CD4-positive, alpha-beta T cell treated with Interferon gamma for 1 hour (primary cell): ENCODE measurements around the gene TNK2.
A peak's percentile ranks its signal among the peaks of the same experiment; 100 is the strongest.

Experiments
- DNase-seq: peaks from one replicate; pipeline ENCODE4 v3.0.0-alpha.2; 2020

Gene TNK2

GRCh38 chr3:195897853-195898415 is 10.4 kb downstream of the TNK2 start:
- DNase-seq, result no peak

GRCh38 chr3:195897081-195897852 is 11.1 kb downstream of the TNK2 start:
- DNase-seq, result no peak

- DNase-seq, result no peak
Observed at GRCh38 chr3:195896361-195897080, 11.8 kb downstream of the TNK2 start.

GRCh38 chr3:195895861-195896360 is 12.4 kb downstream of the TNK2 start:
- peak; percentile 71 for DNase-seq

GRCh38 chr3:195895078-195895860 is 13.1 kb downstream of the TNK2 start:
- DNase-seq, result peak; percentile 72

- DNase-seq, result no peak
Observed at GRCh38 chr3:195893916-195894465, 14.4 kb downstream of the TNK2 start.

- DNase-seq, result no peak
Observed at GRCh38 chr3:195893516-195893915, 14.8 kb downstream of the TNK2 start.

GRCh38 chr3:195893044-195893395 is 15.3 kb downstream of the TNK2 start:
- DNase-seq, result no peak

- DNase-seq, result no peak
Observed at GRCh38 chr3:195892105-195893043, 16.0 kb downstream of the TNK2 start.

- no peak for DNase-seq
Observed at GRCh38 chr3:195891431-195892104, 16.8 kb downstream of the TNK2 start.

GRCh38 chr3:195889870-195890295 is 18.5 kb downstream of the TNK2 start:
- no peak for DNase-seq

GRCh38 chr3:195888981-195889869 is 19.1 kb downstream of the TNK2 start:
- DNase-seq, result no peak

GRCh38 chr3:195888311-195888761 is 20.0 kb downstream of the TNK2 start:
- no peak for DNase-seq

GRCh38 chr3:195887670-195888069 is 20.7 kb downstream of the TNK2 start:
- no peak for DNase-seq

GRCh38 chr3:195886181-195887141 is 21.9 kb downstream of the TNK2 start:
- DNase-seq, result no peak

GRCh38 chr3:195885036-195885891 is 23.1 kb downstream of the TNK2 start:
- no peak for DNase-seq

- no peak for DNase-seq
Observed at GRCh38 chr3:195884691-195885035, 23.7 kb downstream of the TNK2 start.

GRCh38 chr3:195883801-195884200 is 24.6 kb downstream of the TNK2 start:
- no peak for DNase-seq
